Pulmonary artery endothelial cell (primary cell): ENCODE measurements around the gene TPBGL. TPM values are rescaled to one million over a fixed set of nuclear protein-coding genes. Genes with fewer than 3 reads are reported as not detected.
"Not testable (repeated sequence)": the region's sequence is repeated elsewhere in the genome, so short reads cannot be mapped to it uniquely, and the experiment has no call there.

Experiments used
- DNase-seq: peaks from one replicate; pipeline ENCODE4 v3.0.0-alpha.2; 2011; ENCODE audit warnings: low read depth, low spot score
- total RNA-seq: library from RNA; depleted of rRNA; stranded (reverse); fragments of >200 nt; gene quantifications from 2 replicates; pipeline ENCODE4 v1.2.3, GENCODE V29; 2014

Gene TPBGL
- total RNA-seq, 1 donor from 2014 or later: under 0.01 TPM

GRCh38 chr11:75272391-75272790 lies 31.8 kb downstream of the TPBGL start:
- DNase-seq: no peak

DNA sequence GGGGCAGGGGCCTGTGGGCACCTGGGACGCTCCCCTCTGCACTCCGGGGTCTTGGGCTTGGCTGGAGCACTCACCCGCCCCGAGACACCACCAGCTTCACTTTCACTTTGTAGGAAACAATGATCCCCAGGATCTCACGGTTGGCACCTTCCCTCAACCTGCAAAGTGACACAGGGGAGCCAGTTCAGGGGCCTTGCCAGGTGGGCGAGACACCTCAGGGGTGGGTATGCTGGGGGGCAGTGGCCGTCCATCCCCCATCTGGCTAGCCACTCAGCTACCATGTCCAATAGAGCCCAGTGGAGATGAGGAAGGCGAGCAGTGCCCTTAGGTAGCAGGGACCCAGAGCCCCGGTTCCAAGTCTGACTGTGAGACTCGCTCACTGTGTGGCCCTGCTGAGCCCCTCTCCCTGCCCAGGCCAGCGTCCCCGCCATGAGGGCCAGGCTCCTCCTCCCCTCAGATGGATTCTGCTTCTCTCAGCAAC lies 32.3 kb downstream of the TPBGL start:
- DNase-seq: no peak

DNA sequence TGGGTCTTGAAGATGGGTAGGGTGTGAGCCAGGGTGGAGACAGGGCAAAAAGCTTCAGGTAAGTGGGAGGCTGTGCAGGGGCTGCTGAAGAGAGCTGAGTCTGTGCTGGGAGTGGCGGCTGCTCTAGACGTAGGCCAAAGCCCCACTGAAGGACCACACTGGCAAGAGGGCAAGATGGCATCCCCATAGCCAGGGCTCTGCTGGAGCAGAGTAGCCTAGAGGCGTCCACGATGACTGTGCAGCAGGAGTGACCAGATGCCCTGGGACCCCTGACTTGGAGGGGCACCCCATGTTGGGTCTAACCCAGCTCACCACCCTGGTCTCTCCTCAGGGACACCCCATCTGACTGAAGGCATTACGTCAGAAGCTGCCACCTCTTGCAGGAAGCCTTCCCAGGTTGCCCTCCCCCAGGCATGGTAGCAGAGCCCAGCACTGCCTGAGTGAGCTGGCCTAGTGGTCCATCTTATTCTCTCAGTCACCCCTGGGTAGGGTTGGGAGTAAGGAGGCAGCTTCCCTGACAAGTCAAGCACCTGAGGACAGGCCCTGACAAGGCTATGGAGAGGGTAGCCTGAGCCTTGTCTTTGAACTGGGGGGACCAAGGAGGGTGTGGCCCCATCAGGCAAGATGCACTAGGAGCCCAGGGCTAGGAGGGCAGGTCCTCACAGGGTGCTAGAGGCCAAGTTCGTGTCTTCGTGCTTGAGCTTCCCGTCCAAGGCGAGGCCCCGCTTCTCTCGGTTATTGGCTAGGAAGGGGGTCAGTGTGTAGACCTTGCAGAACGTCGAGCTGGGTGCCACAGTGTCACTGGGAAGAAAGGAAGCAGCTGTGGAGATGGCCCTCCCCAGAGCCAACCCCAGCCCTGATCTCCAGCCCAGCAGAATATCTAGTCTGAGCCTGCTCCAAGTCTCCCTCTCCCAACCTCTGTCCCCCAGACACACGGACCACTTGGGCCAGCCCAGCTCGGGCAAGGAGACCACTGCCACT lies 33.1 kb downstream of the TPBGL start:
- no peak for DNase-seq

DNA sequence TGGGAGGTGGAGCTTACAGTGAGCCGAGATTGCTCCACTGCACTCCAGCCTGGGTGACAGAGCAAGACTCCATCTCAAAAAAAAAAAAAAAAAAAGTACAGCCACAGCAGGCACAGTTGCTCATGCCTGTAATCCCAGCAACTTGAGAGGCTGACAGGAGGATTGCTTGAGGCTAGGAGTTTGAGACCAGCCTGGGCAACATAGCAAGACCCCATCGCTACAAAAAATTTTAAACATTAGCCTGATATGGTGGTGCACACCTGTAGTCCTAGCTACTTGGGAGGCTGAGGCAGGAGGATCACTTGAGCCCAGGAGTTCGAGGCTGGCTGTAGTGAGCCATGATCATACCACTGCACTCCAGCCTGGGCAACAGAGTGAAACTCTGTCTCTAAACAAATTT lies 34.1 kb downstream of the TPBGL start:
- not testable (repeated sequence) for DNase-seq

DNA sequence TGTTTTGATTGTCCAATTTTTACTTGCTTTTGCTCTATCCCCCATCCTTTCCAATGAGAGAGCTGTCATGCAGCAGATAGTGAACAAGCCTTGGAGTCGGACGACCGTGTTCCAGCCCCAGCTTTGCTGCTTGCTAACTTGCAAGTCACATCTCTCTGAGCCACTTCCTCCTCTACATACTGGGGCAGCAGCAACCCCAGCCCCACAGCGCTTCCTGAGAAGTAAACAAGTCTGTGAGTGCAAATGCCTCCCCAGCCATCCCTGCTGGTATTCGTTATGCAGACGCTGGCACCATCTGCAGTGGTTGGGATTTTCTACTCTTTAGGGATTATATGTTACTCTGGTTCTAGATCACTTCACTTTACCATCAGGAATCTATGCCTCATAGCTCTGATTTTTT lies 35.0 kb downstream of the TPBGL start:
- peak; percentile 69 for DNase-seq

GRCh38 chr11:75276186-75276585 lies 35.6 kb downstream of the TPBGL start:
- no peak for DNase-seq

DNA sequence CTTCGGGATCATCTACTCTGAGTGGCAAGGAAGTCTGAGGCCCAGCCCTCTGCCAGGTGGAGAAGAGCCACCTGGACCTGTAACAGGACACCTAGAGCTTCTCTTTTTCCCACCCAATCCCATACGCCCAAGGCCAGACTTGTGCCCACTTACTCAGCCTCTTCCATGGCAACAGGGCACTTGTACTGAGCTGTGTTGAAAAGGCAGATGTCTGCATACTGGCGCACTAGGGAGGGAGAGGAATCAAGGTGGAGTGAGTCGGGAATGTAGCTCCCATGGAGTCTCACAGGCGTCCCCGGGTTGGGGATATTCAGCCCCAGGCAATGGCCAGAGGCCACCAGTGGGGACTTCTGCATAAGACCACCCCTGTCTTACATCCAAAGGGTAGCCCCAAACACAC lies 36.1 kb downstream of the TPBGL start:
- no peak for DNase-seq

- DNase-seq: no peak
These were observed 36.7 kb downstream of the TPBGL start for GRCh38 chr11:75277211-75277805.

DNA sequence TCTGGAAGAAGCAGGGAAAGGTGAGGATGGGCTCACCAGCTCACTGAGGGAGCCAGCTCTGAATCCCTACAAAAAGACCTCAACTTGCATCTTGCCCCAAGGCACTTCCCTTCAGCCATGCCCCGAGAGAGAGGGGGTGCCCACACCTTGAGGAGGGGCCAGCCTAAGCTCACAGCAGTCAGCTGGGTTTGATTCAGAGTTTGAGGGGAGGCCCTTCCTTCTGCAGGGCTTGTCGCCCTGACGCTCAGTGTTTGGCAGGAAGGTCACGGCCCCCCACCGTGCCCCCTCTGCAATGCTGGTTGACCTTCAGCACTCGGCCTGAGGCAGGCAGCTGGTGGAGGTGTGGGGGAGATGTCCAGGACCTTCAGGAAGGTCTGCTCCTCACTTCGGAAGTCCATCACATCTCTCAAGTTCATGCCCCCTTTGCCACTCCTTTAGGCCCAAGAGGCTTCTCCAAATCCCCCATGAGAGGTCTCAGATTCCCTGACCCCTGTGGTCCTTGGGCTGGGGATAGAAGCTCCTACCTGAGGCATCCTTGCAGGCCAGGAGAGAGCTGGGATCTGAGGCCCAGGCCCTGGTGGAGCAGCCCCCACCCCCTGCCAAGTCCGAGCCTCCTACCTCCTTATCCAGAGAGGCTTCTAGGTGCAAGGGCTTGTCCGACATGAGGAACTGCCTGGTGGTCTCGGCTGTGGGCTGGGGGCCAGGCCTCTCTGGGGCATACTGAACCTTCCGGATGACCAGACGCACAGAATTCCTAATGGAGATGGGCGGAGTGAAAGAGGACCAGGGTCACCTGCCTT lies 37.6 kb downstream of the TPBGL start:
- no peak for DNase-seq

DNA sequence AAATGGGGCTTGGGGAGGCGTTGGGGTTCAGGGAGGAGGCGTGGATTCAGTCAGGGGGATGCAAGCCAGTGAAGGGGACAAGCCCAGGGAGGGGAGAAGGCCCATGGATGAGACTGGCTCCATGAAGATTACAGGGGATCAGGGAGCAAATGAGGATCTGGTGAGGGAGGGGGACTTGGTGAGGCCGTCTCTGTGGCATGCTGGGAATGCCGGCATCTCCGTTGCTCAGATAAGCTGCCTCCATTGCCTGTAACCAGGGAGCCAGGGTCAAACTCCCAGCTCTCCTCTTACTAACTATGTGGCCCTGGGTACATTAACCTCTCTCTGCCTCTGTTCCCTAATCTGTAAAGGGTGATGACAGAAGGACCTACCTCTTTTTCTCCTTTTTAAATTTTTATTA lies 38.7 kb downstream of the TPBGL start:
- no peak for DNase-seq

- DNase-seq: peak; percentile 62
These were observed 39.7 kb downstream of the TPBGL start for GRCh38 chr11:75280227-75280701.

- DNase-seq: peak; percentile 30
These were observed 40.3 kb downstream of the TPBGL start for GRCh38 chr11:75280770-75281468.

GRCh38 chr11:75281469-75282095 lies 41.0 kb downstream of the TPBGL start:
- DNase-seq: no peak

- DNase-seq: no peak
These were observed 42.9 kb downstream of the TPBGL start for GRCh38 chr11:75283391-75283931.

- DNase-seq: no peak
These were observed 45.3 kb downstream of the TPBGL start for GRCh38 chr11:75285776-75286360.

DNA sequence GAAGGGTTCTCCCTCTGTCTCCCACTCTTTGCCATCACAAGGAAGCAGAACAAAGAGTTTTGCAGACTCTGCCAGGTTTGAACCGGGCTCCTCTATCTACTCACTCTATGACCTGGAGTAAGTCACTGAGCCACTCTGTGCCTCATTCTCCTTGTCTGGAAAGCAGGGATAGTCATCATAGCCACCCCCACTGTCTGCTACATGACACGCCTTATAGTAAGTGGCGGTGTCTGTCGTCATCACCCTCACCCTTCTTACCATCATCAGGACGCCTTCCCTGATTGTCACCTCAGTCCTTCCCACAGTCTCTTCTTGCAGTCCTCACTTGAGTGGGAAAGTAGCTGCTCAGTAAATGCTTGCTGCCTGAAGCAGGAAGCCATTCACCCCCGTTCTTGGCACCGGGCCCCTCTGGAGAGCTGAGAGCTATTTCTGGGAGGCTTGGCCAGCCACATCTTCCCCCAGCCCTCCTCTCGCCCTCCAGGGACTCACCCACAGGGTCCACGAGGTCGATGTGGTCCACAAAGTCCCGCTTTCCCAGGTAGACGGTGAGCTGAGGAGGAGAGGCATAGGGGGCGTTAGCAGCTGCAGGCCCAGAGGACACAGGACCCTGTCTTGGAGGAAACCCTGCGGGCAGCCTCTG lies 46.4 kb downstream of the TPBGL start:
- DNase-seq: no peak

- DNase-seq: no peak
These were observed 47.0 kb downstream of the TPBGL start for GRCh38 chr11:75287579-75287978.

DNA sequence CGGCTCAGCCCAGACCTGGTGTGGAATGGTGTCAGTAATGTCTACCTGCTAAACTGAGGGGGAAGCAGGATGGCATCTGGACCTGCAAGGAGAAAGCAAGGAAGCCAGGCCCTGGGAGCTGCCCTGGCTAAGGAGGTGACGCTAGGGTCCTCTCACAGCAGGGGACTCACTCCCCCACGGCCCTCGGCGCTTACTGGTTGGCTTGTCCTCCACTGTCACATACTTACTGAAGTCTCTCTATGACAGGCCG lies 48.9 kb downstream of the TPBGL start:
- no peak for DNase-seq

GRCh38 chr11:75289919-75290318 lies 49.3 kb downstream of the TPBGL start:
- no peak for DNase-seq

DNA sequence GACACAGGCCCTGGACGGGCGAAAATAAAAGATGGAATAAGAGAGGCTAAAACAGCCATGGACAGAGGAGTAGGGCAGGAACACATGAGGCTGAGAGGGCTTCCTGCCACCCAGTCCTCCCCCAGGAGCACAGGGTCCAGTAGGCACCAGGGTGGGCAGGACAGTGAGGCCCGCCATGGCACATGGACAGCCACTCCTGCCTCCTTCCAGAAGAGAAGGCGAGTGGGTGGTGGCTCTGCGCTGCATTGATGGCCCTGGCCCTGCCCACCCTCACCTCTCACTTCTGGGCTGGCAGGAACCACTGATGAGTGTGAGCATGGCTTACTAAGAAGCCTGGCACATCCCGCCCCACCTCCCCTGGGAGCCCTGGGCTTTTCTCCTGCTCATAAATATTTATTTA lies 51.2 kb downstream of the TPBGL start:
- no peak for DNase-seq
